COLO829 (cell line): ENCODE data around the gene AMY2B.
"Not testable (repeated sequence)": the region's sequence is repeated elsewhere in the genome, so short reads cannot be mapped to it uniquely, and the experiment has no call there.

ENCODE experiments used
- DNase-seq: peaks from one replicate; pipeline ENCODE4 v3.0.0; 2012; ENCODE audit warnings: low spot score

The AMY2B gene

DNA sequence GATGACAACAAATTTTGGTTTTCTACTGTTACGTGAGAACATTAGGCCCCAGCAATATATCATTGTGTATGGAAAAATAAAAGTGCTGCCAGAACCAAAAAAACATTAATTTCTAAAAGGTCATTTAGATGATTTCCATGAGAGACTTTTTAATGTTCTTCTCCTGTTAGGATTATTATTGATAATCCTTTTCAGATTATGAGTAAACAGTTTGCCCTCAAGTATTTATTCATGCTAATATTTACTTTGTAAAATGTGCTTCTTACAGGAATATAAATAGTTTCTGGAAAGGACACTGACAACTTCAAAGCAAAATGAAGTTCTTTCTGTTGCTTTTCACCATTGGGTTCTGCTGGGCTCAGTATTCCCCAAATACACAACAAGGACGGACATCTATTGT, at the start of gene AMY2B:
TSS of gene AMY2B (plus strand) at position 301 of the 400 bp plus-strand sequence. CDS start at position 315, 14 bp downstream.
- DNase-seq: not testable (repeated sequence)

DNA sequence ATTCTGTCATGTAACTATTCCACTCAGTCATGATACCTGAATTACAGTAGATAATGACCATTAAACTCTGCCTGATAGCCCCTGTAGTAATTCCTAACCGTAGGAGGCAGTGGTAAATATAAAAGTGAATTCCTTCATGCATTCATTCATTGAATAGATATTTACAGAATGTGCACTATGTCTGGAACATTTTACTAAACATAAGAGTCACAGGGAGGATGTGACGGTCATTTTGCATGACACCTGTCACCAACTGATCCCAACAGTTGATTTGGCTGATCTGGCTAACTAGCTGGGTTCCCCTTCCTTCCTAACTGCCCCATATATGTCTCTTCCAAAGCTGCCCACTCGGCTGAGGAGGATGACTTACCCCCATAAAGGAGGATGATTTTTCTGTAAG, 48.0 kb upstream of the AMY2B start:
- no peak for DNase-seq

DNA sequence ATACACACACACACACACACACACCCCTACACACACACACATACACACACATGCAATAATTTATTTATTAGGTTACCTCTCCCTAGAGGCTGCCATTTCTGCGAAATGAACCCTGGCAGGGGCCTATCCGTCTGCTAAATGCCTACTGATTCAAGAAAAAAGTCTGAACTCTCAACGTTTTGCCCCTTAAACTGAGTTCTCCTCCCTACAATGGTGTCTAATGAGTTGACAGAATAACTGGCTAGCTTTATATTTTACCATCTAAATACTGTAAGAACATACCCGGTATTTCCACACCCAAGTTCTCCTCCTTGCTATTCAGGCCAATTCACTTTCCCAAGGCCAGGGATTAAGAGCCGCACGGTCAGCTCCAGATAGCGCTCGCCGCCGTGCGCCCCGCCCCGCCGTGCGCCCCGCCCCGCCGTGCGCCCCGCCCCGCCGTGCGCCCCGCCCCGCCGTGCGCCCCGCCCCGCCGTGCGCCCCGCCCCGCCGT, 46.2 kb upstream of the AMY2B start:
- DNase-seq: peak; percentile 31

GRCh38 chr1:103525607-103526507, 45.5 kb upstream of the AMY2B start, which contains the start of gene RNPC3:
Gene RNPC3 (plus strand): TSS chr1:103525699. CDS start chr1:103526071, 372 bp downstream.
- DNase-seq: peak; percentile 52

- no peak for DNase-seq
Measured at GRCh38 chr1:103527331-103527730, 44.1 kb upstream of the AMY2B start.

- DNase-seq: no peak
Measured at GRCh38 chr1:103529746-103530145, 41.6 kb upstream of the AMY2B start.

GRCh38 chr1:103538226-103538625, 33.2 kb upstream of the AMY2B start:
- DNase-seq: no peak

GRCh38 chr1:103541431-103541830, 30.0 kb upstream of the AMY2B start:
- DNase-seq: no peak

GRCh38 chr1:103546496-103546895, 24.9 kb upstream of the AMY2B start:
- no peak for DNase-seq

DNA sequence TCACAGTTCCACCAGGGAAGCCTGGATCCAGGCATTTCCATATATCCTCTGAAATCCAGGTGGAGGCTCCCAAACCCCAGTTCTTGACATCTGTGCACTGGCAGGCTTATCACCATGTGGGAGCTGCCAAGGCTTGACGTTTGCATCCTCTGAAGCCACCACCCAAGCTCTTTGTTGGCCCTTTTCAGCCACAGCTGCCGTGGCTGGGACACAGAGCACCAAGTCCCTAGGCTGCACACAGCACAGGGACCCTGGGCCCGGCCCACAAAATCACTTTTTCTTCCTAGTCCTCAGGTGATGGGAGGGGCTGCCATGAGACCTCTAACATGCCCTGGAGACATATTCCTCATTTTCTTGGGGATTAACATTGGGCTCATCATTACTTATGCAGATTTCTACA, 23.5 kb upstream of the AMY2B start:
- no peak for DNase-seq

DNA sequence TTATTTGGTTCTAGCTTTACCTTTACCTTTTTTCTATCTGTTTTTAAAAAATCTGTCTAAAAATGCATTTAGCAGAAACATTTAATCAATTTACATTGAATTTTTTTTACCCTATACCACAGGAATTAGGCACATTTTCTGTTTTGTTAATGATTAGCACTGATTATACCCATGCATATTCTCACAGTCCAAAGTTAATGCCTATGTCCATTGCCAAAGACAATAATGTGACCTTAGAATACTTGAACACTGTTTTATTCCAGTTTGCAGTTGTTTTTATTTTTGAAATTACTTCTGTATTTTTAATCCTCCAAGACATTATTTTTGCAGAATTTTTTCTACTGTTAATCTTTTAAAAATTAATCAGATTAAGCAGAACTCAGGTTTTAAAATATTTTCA, 11.0 kb upstream of the AMY2B start:
- no peak for DNase-seq

- DNase-seq: not testable (repeated sequence)
Measured at GRCh38 chr1:103561124-103561523, 10.3 kb upstream of the AMY2B start.

DNA sequence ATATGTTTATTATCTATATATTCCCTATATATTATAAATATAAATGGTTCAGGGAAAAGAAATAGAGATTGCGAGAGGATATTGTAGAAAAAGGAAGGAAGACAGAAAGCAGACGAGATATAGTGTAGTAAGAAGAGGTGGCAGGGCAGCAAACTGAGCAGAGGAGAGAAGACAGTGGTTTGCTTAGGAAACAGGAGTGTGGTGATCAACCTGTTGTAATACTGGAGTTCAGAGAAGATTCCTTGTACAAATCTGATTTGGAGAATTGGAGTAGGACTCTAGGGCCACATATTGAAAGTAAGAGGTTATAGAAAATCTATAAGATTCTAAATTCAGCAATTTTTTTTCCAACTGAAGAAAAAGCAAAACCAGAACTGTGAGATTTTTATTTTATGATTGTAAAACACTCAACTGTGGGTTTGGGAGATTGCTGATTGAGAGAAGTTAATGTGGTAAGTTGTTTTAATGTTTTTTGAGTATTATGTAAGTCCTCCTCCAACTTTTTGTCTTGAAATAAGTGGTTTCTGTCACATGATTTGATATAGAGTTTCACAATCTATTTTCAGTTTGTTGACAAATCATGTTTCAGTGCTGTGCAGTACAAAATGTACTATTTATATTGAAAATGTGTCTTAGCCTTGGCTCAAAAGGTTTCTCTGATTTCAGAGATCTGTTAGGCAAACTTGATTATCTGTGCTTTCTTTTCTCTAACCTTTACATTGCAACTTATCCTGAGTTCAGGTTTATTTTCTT, 9.6 kb upstream of the AMY2B start:
- DNase-seq: no peak

- no peak for DNase-seq
Measured at GRCh38 chr1:103563056-103563455, 8.3 kb upstream of the AMY2B start.

DNA sequence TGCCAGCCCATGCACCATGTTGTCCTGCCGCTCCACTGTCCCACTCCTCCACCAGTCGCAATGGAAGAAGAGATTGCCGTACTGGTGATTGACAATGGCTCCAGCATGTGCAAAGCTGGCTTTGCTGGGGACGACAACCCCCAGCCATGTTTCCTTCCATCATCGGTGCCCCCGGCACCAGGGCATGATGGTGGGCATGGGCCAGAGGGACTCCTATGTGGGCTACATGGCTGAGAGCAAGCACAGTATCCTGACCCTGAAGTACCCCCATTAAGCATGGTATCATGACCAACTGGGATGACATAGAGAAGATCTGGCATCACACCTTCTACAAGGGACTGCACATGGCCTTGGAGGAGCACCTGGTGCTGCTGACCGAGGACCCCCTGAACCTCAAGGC, 1.9 kb upstream of the AMY2B start:
- DNase-seq: no peak

- DNase-seq: no peak
Measured at GRCh38 chr1:103576065-103576464, 4.7 kb downstream of the AMY2B start.

GRCh38 chr1:103576784-103577183, 5.4 kb downstream of the AMY2B start:
- DNase-seq: not testable (repeated sequence)

- DNase-seq: no peak
Measured at GRCh38 chr1:103582464-103582863, 11.1 kb downstream of the AMY2B start.

DNA sequence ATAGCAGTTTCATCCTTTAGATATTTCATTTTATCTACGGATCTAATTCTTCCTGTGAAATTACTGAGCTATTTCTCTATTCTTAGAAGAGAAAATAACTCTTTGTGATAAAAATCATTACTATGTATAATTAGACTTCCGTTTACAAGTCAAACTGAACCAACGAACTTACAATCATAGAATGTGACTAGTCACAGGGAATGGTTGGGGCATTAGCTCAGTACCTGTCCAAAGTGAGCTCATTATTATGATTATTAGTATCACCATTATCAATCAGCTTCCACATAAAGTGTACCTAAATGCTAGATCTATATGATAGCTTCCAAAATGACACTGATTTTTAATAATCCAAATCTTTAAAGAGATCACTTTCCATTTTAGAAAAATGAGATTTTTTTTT, 12.5 kb downstream of the AMY2B start:
- no peak for DNase-seq

DNA sequence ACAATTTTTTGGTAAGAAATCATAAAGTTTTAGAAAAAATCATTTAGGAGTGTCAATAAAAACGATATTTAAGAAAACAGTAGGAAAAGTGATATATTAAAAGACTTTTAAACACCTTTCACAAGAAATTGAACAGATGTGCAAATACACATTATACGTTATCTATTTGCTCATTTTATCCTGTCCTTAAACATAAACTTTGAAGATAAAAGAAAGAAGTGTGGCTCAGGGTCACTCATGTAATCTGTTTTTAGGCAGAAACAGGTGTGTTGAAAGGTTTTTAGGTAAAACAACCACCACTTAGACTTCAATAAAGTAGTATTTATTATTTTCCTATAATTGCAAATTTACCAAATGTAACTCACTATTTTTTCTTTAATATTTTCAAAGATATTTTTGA, 13.1 kb downstream of the AMY2B start:
- DNase-seq: no peak

- not testable (repeated sequence) for DNase-seq
Measured at GRCh38 chr1:103602740-103603139, 31.4 kb downstream of the AMY2B start.

GRCh38 chr1:103616362-103616761, 45.0 kb downstream of the AMY2B start:
- DNase-seq: no peak

GRCh38 chr1:103616994-103617477, 45.6 kb downstream of the AMY2B start, which contains the start of gene AMY2A:
Gene AMY2A (plus strand): TSS chr1:103617427. CDS start chr1:103617441, 14 bp downstream.
- not testable (repeated sequence) for DNase-seq
